HG02610 (cell line): Measurements from ENCODE around the gene CX3CL1.
"Not testable (repeated sequence)": the region's sequence is repeated elsewhere in the genome, so short reads cannot be mapped to it uniquely, and the experiment has no call there.

Experiments used
- ATAC-seq: cut with Tn5 transposase; IDR thresholded peaks from one replicate; pipeline ENCODE4 v1.9.1; 2021; ENCODE audit warnings: mild to moderate bottlenecking, moderate library complexity; ENCODE audit not compliant: unreplicated experiment

The CX3CL1 gene

GRCh38 chr16:57381791-57382534 lies 9.7 kb downstream of the CX3CL1 start:
- no peak for ATAC-seq

GRCh38 chr16:57382535-57383275 lies 10.4 kb downstream of the CX3CL1 start:
- no peak for ATAC-seq

GRCh38 chr16:57383276-57384247 lies 11.3 kb downstream of the CX3CL1 start:
- no peak for ATAC-seq

- ATAC-seq, result no peak
Measured at GRCh38 chr16:57384248-57385070, 12.2 kb downstream of the CX3CL1 start.

GRCh38 chr16:57385083-57385482 lies 12.8 kb downstream of the CX3CL1 start:
- ATAC-seq, result no peak

GRCh38 chr16:57386381-57386951 lies 14.2 kb downstream of the CX3CL1 start:
- ATAC-seq, result no peak

- ATAC-seq, result peak; percentile 28
Measured at GRCh38 chr16:57387598-57388354, 15.5 kb downstream of the CX3CL1 start.

GRCh38 chr16:57388359-57389086 lies 16.2 kb downstream of the CX3CL1 start:
- ATAC-seq, result peak; percentile 61

- ATAC-seq, result no peak
Measured at GRCh38 chr16:57389087-57389468, 16.8 kb downstream of the CX3CL1 start.

- ATAC-seq, result no peak
Measured at GRCh38 chr16:57390636-57391295, 18.5 kb downstream of the CX3CL1 start.

GRCh38 chr16:57391300-57391699 lies 19.0 kb downstream of the CX3CL1 start:
- ATAC-seq, result no peak

- ATAC-seq, result no peak
Measured at GRCh38 chr16:57391708-57392107, 19.4 kb downstream of the CX3CL1 start.

- no peak for ATAC-seq
Measured at GRCh38 chr16:57392694-57393093, 20.4 kb downstream of the CX3CL1 start.

- ATAC-seq, result no peak
Measured at GRCh38 chr16:57394444-57394843, 22.2 kb downstream of the CX3CL1 start.

GRCh38 chr16:57395026-57395425 lies 22.7 kb downstream of the CX3CL1 start:
- no peak for ATAC-seq

- ATAC-seq, result no peak
Measured at GRCh38 chr16:57396786-57397185, 24.5 kb downstream of the CX3CL1 start.

GRCh38 chr16:57397493-57397892 lies 25.2 kb downstream of the CX3CL1 start:
- ATAC-seq, result not testable (repeated sequence)
